ENCODE data around the gene ABLIM2.

GRCh38 chr4:8185295-8185694 is 26.7 kb upstream of the ABLIM2 start:
- TF ChIP-seq CTCF (IDR thresholded peaks at IDR 0.05) (no peak), POLR2A (IDR thresholded peaks at IDR 0.05) (no peak)

Measured in lower leg skin (tissue), 3 donors.